Sigmoid colon (tissue), 7 donors: Measurements from ENCODE around the gene SLC24A4. TPM values are rescaled to one million over a fixed set of nuclear protein-coding genes. Genes with fewer than 3 reads are reported as not detected.
"Not testable (repeated sequence)": the region's sequence is repeated elsewhere in the genome, so short reads cannot be mapped to it uniquely, and the experiment has no call there.

Source experiments
- DNase-seq: peaks from one replicate; pipeline ENCODE4 v3.0.0-alpha.2; 2019
- H3K27ac ChIP-seq, 4 donors: fragments of 200-600 bp; sonication (generic); one replicate each; pipeline ENCODE4 v1.5.1; 2016 to 2019; ENCODE audit warnings: mild to moderate bottlenecking in 1 of 4
- H3K27me3 ChIP-seq, 3 donors: fragments of 200-600 bp; sonication (generic); one replicate each; pipeline ENCODE4 v1.5.1; 2019; ENCODE audit warnings: mild to moderate bottlenecking in 1 of 3
- H3K36me3 ChIP-seq, 4 donors: fragments of 200-600 bp; sonication (generic); one replicate each; pipeline ENCODE4 v1.5.1; 2016 to 2019
- H3K4me1 ChIP-seq, 4 donors: fragments of 200-600 bp; sonication (generic); one replicate each; pipeline ENCODE4 v1.5.1; 2017 to 2019
- H3K4me3 ChIP-seq, 4 donors: fragments of 200-600 bp; sonication (generic); one replicate each; pipeline ENCODE4 v1.5.1; 2017 to 2019; ENCODE audit warnings: mild to moderate bottlenecking in 2 of 4, moderate library complexity in 1 of 4
- H3K9me3 ChIP-seq, 4 donors: fragments of 200-600 bp in 3 of 4; sonication (generic) in 3 of 4; one replicate each; pipeline versions ENCODE4 v1.5.1 to v1.6.1; 2013 to 2019
- CTCF ChIP-seq, 4 experiments: fragments of 450-650 bp in 3 of 4; fragments of 200-600 bp in 1 of 4; IDR thresholded peaks; one replicate each; pipeline ENCODE4 v1.5.1; 2016 to 2019; ENCODE audit warnings: antibody characterized with exemption in 4 of 4, mild to moderate bottlenecking in 3 of 4, moderate library complexity in 2 of 4
- EP300 ChIP-seq, 4 donors: sonication (generic); formaldehyde crosslinking; IDR thresholded peaks; one replicate each; pipeline ENCODE4 v1.6.1; 2017; ENCODE audit warnings: antibody characterized with exemption in 4 of 4
- POLR2A ChIP-seq, 2 donors: fragments of 450-650 bp; IDR thresholded peaks; one replicate each; pipeline ENCODE4 v1.6.1; 2016; ENCODE audit warnings: antibody characterized with exemption in 2 of 2, mild to moderate bottlenecking in 2 of 2, moderate library complexity in 2 of 2
- POLR2AphosphoS5 ChIP-seq, 4 donors: sonication (generic); formaldehyde crosslinking; IDR thresholded peaks; one replicate each; pipeline ENCODE4 v1.6.1; 2017; ENCODE audit warnings: antibody characterized with exemption in 4 of 4
- WGBS, 2 donors: extraction: QIAGEN DNeasy Blood & Tissue Kit; methylation state at CpG; one replicate each; pipeline ENCODE4 v1.1.7; 2013; 5-methylcytosine and 5-hydroxymethylcytosine counted together
- intact Hi-C: fragments of 100-400 bp; cut with DNase I; formaldehyde crosslinking; loops from one replicate; pipeline ENCODE4 v1.15.1; 2023
- polyA plus RNA-seq, 3 donors: library from polyadenylated mRNA; stranded (reverse); fragments of 200-250 nt; gene quantifications; one replicate each; pipeline ENCODE4 v1.2.3, GENCODE V29; 2013
- total RNA-seq, 4 donors: library from RNA; depleted of rRNA; stranded (reverse); fragments of >200 nt; gene quantifications; one replicate each; pipeline ENCODE4 v1.1.0, GENCODE V29; 2016
- donor health status: healthy with polysubstance abuse.
- donor health status: Bipolar disorder and iron deficiency.
- donor health status: healthy.

Gene SLC24A4
- total and polyA plus RNA-seq, 7 donors: under 0.01 to 1.4 (median 0.77) TPM; not detected in 1

GRCh38 chr14:92529903-92530302 is 206.9 kb downstream of the SLC24A4 start:
- no peaks in the 10 kb centered on the region for H3K36me3 ChIP-seq
- TF ChIP-seq POLR2AphosphoS5 (IDR thresholded peaks at IDR 0.05) (no peak), EP300 (IDR thresholded peaks at IDR 0.05) (no peak), POLR2A (IDR thresholded peaks at IDR 0.05) (no peak), CTCF (IDR thresholded peaks at IDR 0.05) (no peak)
- intact Hi-C loops: no loop called here
- no peak overlapping the region for H3K4me3 ChIP-seq
- no peaks in the 10 kb centered on the region for H3K9me3 ChIP-seq
- 59 to 75% methylated on average over 4 of the region's 4 CpGs for WGBS, 2 donors
- H3K27me3 ChIP-seq: no peaks in the 10 kb centered on the region
- peak; percentile 20 for DNase-seq
- peak overlapping the region in 3 of 4 donors; percentile 15 to 85 (median 80) for H3K27ac ChIP-seq
- H3K4me1 ChIP-seq: peaks cover 0 to 86% (median 46%) of the 10 kb centered on the region in 4 donors

- WGBS, 2 donors: 72 to 83% methylated on average over 16 of the region's 16 CpGs
- Histone ChIP-seq H3K4me1 (peaks cover 0 to 86% (median 44%) of the 10 kb centered on the region in 4 donors), H3K36me3 (no peaks in the 10 kb centered on the region), H3K27me3 (no peaks in the 10 kb centered on the region), H3K27ac (peak overlapping the region in 2 of 4 donors; percentile 80 to 85), H3K4me3 (no peak overlapping the region), H3K9me3 (no peaks in the 10 kb centered on the region)
- intact Hi-C loops: no loop called here
- peak; percentile 63 for DNase-seq
- TF ChIP-seq POLR2AphosphoS5 (IDR thresholded peaks at IDR 0.05): no peak
- TF ChIP-seq EP300 (IDR thresholded peaks at IDR 0.05): no peak
- TF ChIP-seq CTCF (IDR thresholded peaks at IDR 0.05): no peak
- TF ChIP-seq POLR2A (IDR thresholded peaks at IDR 0.05): no peak
Observed at GRCh38 chr14:92531106-92531873, 208.3 kb downstream of the SLC24A4 start.

GRCh38 chr14:92532490-92533163 is 209.7 kb downstream of the SLC24A4 start:
- WGBS, 2 donors: 41 to 53% methylated on average over 10 of the region's 10 CpGs
- Histone ChIP-seq H3K36me3 (no peaks in the 10 kb centered on the region), H3K9me3 (no peaks in the 10 kb centered on the region), H3K27ac (peak overlapping the region in 3 of 4 donors; percentile 23 to 67 (median 54)), H3K27me3 (no peaks in the 10 kb centered on the region), H3K4me3 (no peak overlapping the region), H3K4me1 (peaks cover 0 to 81% (median 41%) of the 10 kb centered on the region in 4 donors)
- intact Hi-C loops: no loop called here
- TF ChIP-seq POLR2A (IDR thresholded peaks at IDR 0.05) (no peak), POLR2AphosphoS5 (IDR thresholded peaks at IDR 0.05) (peak in 1 of 4 donors; percentile 36), EP300 (IDR thresholded peaks at IDR 0.05) (no peak), CTCF (IDR thresholded peaks at IDR 0.05) (no peak)
- DNase-seq: peak; percentile 68

GRCh38 chr14:92534932-92535643 is 212.1 kb downstream of the SLC24A4 start:
- no peak overlapping the region for H3K4me3 ChIP-seq
- H3K9me3 ChIP-seq: no peaks in the 10 kb centered on the region
- DNase-seq: peak; percentile 24
- no peaks in the 10 kb centered on the region for H3K27me3 ChIP-seq
- H3K27ac ChIP-seq: peak overlapping the region in 3 of 4 donors; percentile 20 to 67 (median 56)
- H3K36me3 ChIP-seq: no peaks in the 10 kb centered on the region
- intact Hi-C loops: no loop called here
- WGBS, 2 donors: 15 to 44% methylated on average over 17 of the region's 17 CpGs
- H3K4me1 ChIP-seq: peaks cover 0 to 75% (median 45%) of the 10 kb centered on the region in 4 donors
- TF ChIP-seq EP300 (IDR thresholded peaks at IDR 0.05): no peak
- no peak for TF ChIP-seq CTCF (IDR thresholded peaks at IDR 0.05)
- TF ChIP-seq POLR2A (IDR thresholded peaks at IDR 0.05): no peak
- no peak for TF ChIP-seq POLR2AphosphoS5 (IDR thresholded peaks at IDR 0.05)

- WGBS, 2 donors: 78 to 80% methylated on average over 8 of the region's 8 CpGs
- H3K9me3 ChIP-seq, intact Hi-C loops, H3K36me3 ChIP-seq, H3K4me3 ChIP-seq, H3K27me3 ChIP-seq: not testable (repeated sequence)
- peak; percentile 27 for DNase-seq
- Histone ChIP-seq H3K27ac (peak overlapping the region in 2 of 4 donors; percentile 56 to 67), H3K4me1 (peaks cover 0 to 78% (median 52%) of the 10 kb centered on the region in 4 donors)
Observed at GRCh38 chr14:92536231-92536630, 213.3 kb downstream of the SLC24A4 start.
